Caco-2 (cell line): Measurements from ENCODE around the gene DOC2A. TPM values are rescaled to one million over a fixed set of nuclear protein-coding genes. Genes with fewer than 3 reads are reported as not detected.

ENCODE experiments used
- BruUV-seq: library from RNA; stranded (reverse); fragments of 400-500 nt; replicated peaks from 2 replicates; lab custom pipeline; 2021; lab: Mats Ljungman, UMichigan
- CTCF ChIA-PET: fragments of 300-600 bp; sonication (Branson Sonifier 250); formaldehyde crosslinking; loops from one replicate; lab custom pipeline; 2022; ENCODE audit warnings: antibody characterized with exemption; lab: Charles Lee
- POLR2A ChIA-PET: fragments of 300-600 bp; sonication (Branson Sonifier 250); formaldehyde crosslinking; loops from one replicate; lab custom pipeline; 2022; ENCODE audit warnings: antibody characterized with exemption; lab: Charles Lee
- DNase-seq, 2 experiments: peaks; one replicate each; pipeline versions ENCODE4 v3.0.0 to v3.0.0-alpha.2; 2020 to 2022
- H3K27me3 ChIP-seq: replicated peaks from 2 replicates; pipeline ENCODE4 v1.6.0; 2011; ENCODE audit warnings: low read length; ENCODE audit not compliant: control insufficient read depth, insufficient read depth
- H3K36me3 ChIP-seq: 2 replicates; pipeline ENCODE4 v1.5.1; 2011; ENCODE audit warnings: low read length; ENCODE audit not compliant: control insufficient read depth, insufficient read depth
- H3K4me1 ChIP-seq: fragments of 250-450 bp; sonication (Bioruptor Pico); 2 replicates; pipeline ENCODE4 v1.5.1; 2020; ENCODE audit warnings: mild to moderate bottlenecking
- H3K4me3 ChIP-seq: 2 replicates; pipeline ENCODE4 v1.5.1; 2011; ENCODE audit warnings: low read depth, mild to moderate bottlenecking, control low read depth, low read length
- H3K9me3 ChIP-seq: fragments of 250-450 bp; sonication (Bioruptor Pico); 2 replicates; pipeline ENCODE4 v1.5.1; 2020; ENCODE audit warnings: mild to moderate bottlenecking, moderate library complexity
- H3K27ac Mint-ChIP-seq: one replicate; pipeline ENCODE4 v1.8.0; 2022; ENCODE audit warnings: mixed read lengths; ENCODE audit not compliant: unreplicated experiment
- H3K27me3 Mint-ChIP-seq: one replicate; pipeline ENCODE4 v1.8.0; 2022; ENCODE audit warnings: mixed read lengths; ENCODE audit not compliant: insufficient read depth, unreplicated experiment
- H3K36me3 Mint-ChIP-seq: one replicate; pipeline ENCODE4 v1.8.0; 2022; ENCODE audit warnings: mild to moderate bottlenecking, mixed read lengths; ENCODE audit not compliant: insufficient read depth, unreplicated experiment
- H3K4me1 Mint-ChIP-seq: one replicate; pipeline ENCODE4 v1.8.0; 2022; ENCODE audit warnings: low read depth, mixed read lengths; ENCODE audit not compliant: unreplicated experiment
- H3K4me3 Mint-ChIP-seq: one replicate; pipeline ENCODE4 v1.8.0; 2022; ENCODE audit warnings: mild to moderate bottlenecking, moderate library complexity, mixed read lengths; ENCODE audit not compliant: unreplicated experiment
- H3K9me3 Mint-ChIP-seq: one replicate; pipeline ENCODE4 v1.8.0; 2022; ENCODE audit warnings: mixed read lengths; ENCODE audit not compliant: unreplicated experiment
- CTCF ChIP-seq, 2 experiments: fragments of 200-600 bp in 1 of 2; IDR thresholded peaks; 1 replicate in 1 of 2; 2 replicates in 1 of 2; pipeline versions ENCODE4 v1.5.1 to v1.8.0; 2011 to 2022; ENCODE audit warnings: antibody characterized with exemption in 1 of 2, control low read depth in 1 of 2, inconsistent platforms in 1 of 2, low read depth in 1 of 2, low read length in 1 of 2, mild to moderate bottlenecking in 1 of 2, moderate library complexity in 1 of 2; ENCODE audit not compliant: insufficient read depth in 1 of 2, severe bottlenecking in 1 of 2, unreplicated experiment in 1 of 2
- intact Hi-C: fragments of 100-400 bp; cut with micrococcal nuclease; formaldehyde crosslinking; loops from one replicate; pipeline ENCODE4 v1.10.0; 2022; ENCODE audit not compliant: unreplicated experiment
- total RNA-seq: library from RNA; stranded (reverse); gene quantifications from 2 replicates; pipeline ENCODE4 v1.2.3, GENCODE V29; 2022

The DOC2A gene
- total RNA-seq, 1 experiment from 2014 or later, result 3.5 TPM

GRCh38 chr16:29993191-29993902 is 17.5 kb downstream of the DOC2A start:
- Mint-ChIP-seq H3K27me3 (no peaks in the 10 kb centered on the region), H3K27ac (peak overlapping the region; percentile 65), H3K4me3 (no peak overlapping the region), H3K4me1 (peaks cover 22% of the 10 kb centered on the region), H3K36me3 (peaks cover 50% of the 10 kb centered on the region), H3K9me3 (no peaks in the 10 kb centered on the region)
- POLR2A ChIA-PET, result interaction anchor here (1.6 kb wide), 1 partner anchor 20 kb away, joined by 4 read pairs; no protein-coding TSS in a partner anchor
- CTCF ChIA-PET, result no interaction called here
- H3K4me3 ChIP-seq, result no peak overlapping the region
- no peak for DNase-seq
- peaks cover 11% of the 10 kb centered on the region; the same call in 1 of the 2 replicates for H3K4me1 ChIP-seq
- no TSS peak for BruUV-seq
- intact Hi-C loops, result loop anchor here (10.0 kb wide), 1 partner anchor 179 kb away; the partner anchor contains the start of genes PAGR1 and PRRT2
- H3K36me3 ChIP-seq, result no peaks in the 10 kb centered on the region
- TF ChIP-seq CTCF (IDR thresholded peaks at IDR 0.05; ENCODE audit: insufficient read depth in 1 of 2, low read depth in 1 of 2, low read length in 1 of 2, severe bottlenecking in 1 of 2, unreplicated experiment in 1 of 2), result no peak
- H3K27me3 ChIP-seq, result no peaks in the 10 kb centered on the region
- H3K9me3 ChIP-seq, result no peaks in the 10 kb centered on the region

- no peak overlapping the region for H3K27ac Mint-ChIP-seq
- peaks cover 56% of the 10 kb centered on the region for H3K36me3 Mint-ChIP-seq
- intact Hi-C loops, result loop anchor here (10.0 kb wide), 1 partner anchor 178 kb away; the partner anchor contains the start of genes PAGR1 and PRRT2
Observed at GRCh38 chr16:29992344-29992967, 18.4 kb downstream of the DOC2A start.

More at GRCh38 chr16:29992344-29992967, 18.4 kb downstream of the DOC2A start:
- H3K9me3 Mint-ChIP-seq, result no peaks in the 10 kb centered on the region
- TF ChIP-seq CTCF (IDR thresholded peaks at IDR 0.05; ENCODE audit: insufficient read depth in 1 of 2, low read depth in 1 of 2, low read length in 1 of 2, severe bottlenecking in 1 of 2, unreplicated experiment in 1 of 2), result no peak
- Histone ChIP-seq H3K4me1 (peaks cover 11% of the 10 kb centered on the region; the same call in 1 of the 2 replicates), H3K36me3 (no peaks in the 10 kb centered on the region), H3K9me3 (no peaks in the 10 kb centered on the region), H3K27me3 (no peaks in the 10 kb centered on the region), H3K4me3 (no peak overlapping the region)
- H3K27me3 Mint-ChIP-seq, result no peaks in the 10 kb centered on the region
- BruUV-seq, result no TSS peak
- no peak overlapping the region for H3K4me3 Mint-ChIP-seq
- POLR2A ChIA-PET, result interaction anchor here (1.6 kb wide), 1 partner anchor 19 kb away, joined by 4 read pairs; no protein-coding TSS in a partner anchor
- DNase-seq, result no peak
- H3K4me1 Mint-ChIP-seq, result peaks cover 22% of the 10 kb centered on the region
- CTCF ChIA-PET, result no interaction called here
